Ascending aorta (tissue), 2 donors: ENCODE data around the gene CRY2. TPM values are rescaled to one million over a fixed set of nuclear protein-coding genes. Genes with fewer than 3 reads are reported as not detected.

Experiments
- DNase-seq, 2 donors: peaks; one replicate each; pipeline ENCODE4 v3.0.0-alpha.2; 2019; ENCODE audit warnings: low spot score in 2 of 2
- H3K27ac ChIP-seq, 2 donors: fragments of 200-600 bp; sonication (generic); one replicate each; pipeline ENCODE4 v1.5.1; 2016 to 2017; ENCODE audit warnings: mild to moderate bottlenecking in 1 of 2
- H3K27me3 ChIP-seq: fragments of 200-600 bp; sonication (generic); one replicate; pipeline ENCODE4 v1.5.1; 2017
- H3K36me3 ChIP-seq, 2 donors: fragments of 200-600 bp; sonication (generic); one replicate each; pipeline ENCODE4 v1.5.1; 2016
- H3K4me1 ChIP-seq, 2 donors: fragments of 200-600 bp; sonication (generic); one replicate each; pipeline ENCODE4 v1.5.1; 2016 to 2017; ENCODE audit warnings: mild to moderate bottlenecking in 1 of 2
- H3K4me3 ChIP-seq, 2 donors: fragments of 200-600 bp; sonication (generic); one replicate each; pipeline ENCODE4 v1.5.1; 2016 to 2017; ENCODE audit warnings: mild to moderate bottlenecking in 1 of 2
- H3K9me3 ChIP-seq, 2 donors: fragments of 200-600 bp; sonication (generic); one replicate each; pipeline ENCODE4 v1.5.1; 2016
- CTCF ChIP-seq, 3 experiments: fragments of 200-600 bp in 2 of 3; fragments of 450-650 bp in 1 of 3; sonication (generic) in 2 of 3; IDR thresholded peaks; one replicate each; pipeline ENCODE4 v1.5.1; 2016 to 2019; ENCODE audit warnings: antibody characterized with exemption in 3 of 3, mild to moderate bottlenecking in 1 of 3, moderate library complexity in 1 of 3
- intact Hi-C: fragments of 100-400 bp; cut with DNase I; formaldehyde crosslinking; loops from one replicate; pipeline ENCODE4 v1.15.1; 2023
- total RNA-seq: library from RNA; depleted of rRNA; stranded (reverse); fragments of >200 nt; gene quantifications from one replicate; pipeline ENCODE4 v1.1.0, GENCODE V29; 2016

The CRY2 gene
- total RNA-seq, 1 donor from 2014 or later: 29.6 TPM

GRCh38 chr11:45922425-45923082, 75.3 kb downstream of the CRY2 start, which contains the start of gene LARGE2:
TSS of gene LARGE2 (plus strand) at chr11:45922656. CDS start at chr11:45922883, 227 bp downstream.
- no peak for TF ChIP-seq CTCF (IDR thresholded peaks at IDR 0.05)
- Histone ChIP-seq H3K27ac (no peak within 1 kb of the TSS), H3K4me3 (peak within 1 kb of the TSS; percentile 52 to 57), H3K36me3 (no peaks in the 10 kb centered on the region), H3K9me3 (no peaks in the 10 kb centered on the region), H3K27me3 (peaks cover 17% of the 10 kb centered on the region), H3K4me1 (peaks cover 11 to 12% of the 10 kb centered on the region in 2 donors)
- DNase-seq: no peak
- intact Hi-C loops: no loop called here

DNA sequence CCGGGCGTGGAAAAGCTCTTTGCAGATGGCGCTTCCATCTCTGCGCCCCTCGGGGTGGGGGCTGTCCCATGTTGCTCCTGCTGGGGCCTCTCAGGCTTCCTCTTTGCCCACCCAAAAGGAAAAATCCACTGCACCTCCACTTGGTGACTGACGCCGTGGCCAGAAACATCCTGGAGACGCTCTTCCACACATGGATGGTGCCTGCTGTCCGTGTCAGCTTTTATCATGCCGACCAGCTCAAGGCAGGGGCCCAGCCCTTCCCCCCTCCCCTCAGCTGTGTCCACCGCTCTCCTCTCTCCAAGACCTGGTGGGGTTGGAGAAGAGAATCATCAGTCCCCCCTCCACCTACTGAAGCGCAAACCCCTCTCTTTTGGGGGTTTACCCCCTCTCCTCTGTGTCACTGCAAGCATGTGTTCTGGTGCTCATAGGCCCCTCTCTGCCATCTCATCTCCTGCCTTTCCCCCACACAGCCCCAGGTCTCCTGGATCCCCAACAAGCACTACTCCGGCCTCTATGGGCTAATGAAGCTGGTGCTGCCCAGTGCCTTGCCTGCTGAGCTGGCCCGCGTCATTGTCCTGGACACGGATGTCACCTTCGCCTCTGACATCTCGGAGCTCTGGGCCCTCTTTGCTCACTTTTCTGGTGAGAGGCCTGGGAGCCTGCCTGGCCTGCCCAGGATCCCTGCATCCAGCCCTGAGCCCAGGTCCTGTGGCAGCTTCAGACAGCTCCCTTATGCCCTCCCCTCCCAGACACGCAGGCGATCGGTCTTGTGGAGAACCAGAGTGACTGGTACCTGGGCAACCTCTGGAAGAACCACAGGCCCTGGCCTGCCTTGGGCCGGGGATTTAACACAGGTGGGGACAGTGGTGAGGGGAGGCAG, 77.0 kb downstream of the CRY2 start:
- intact Hi-C loops: no loop called here

GRCh38 chr11:45924927-45925326, 77.7 kb downstream of the CRY2 start:
- H3K4me3 ChIP-seq: no peak overlapping the region
- no peak for DNase-seq
- no peaks in the 10 kb centered on the region for H3K36me3 ChIP-seq
- no peaks in the 10 kb centered on the region for H3K9me3 ChIP-seq
- H3K27ac ChIP-seq: no peak overlapping the region
- H3K27me3 ChIP-seq: peaks cover 17% of the 10 kb centered on the region
- H3K4me1 ChIP-seq: peaks cover 11 to 12% of the 10 kb centered on the region in 2 donors
- TF ChIP-seq CTCF (IDR thresholded peaks at IDR 0.05): no peak
- intact Hi-C loops: no loop called here

More for the DNA sequence above, 77.0 kb downstream of the CRY2 start:
- peak in 1 of 2 donors; percentile 58 for DNase-seq
- Histone ChIP-seq H3K4me1 (peaks cover 11 to 12% of the 10 kb centered on the region in 2 donors), H3K9me3 (no peaks in the 10 kb centered on the region), H3K27me3 (peaks cover 17% of the 10 kb centered on the region), H3K4me3 (no peak overlapping the region), H3K27ac (no peak overlapping the region), H3K36me3 (no peaks in the 10 kb centered on the region)
- TF ChIP-seq CTCF (IDR thresholded peaks at IDR 0.05): no peak

DNA sequence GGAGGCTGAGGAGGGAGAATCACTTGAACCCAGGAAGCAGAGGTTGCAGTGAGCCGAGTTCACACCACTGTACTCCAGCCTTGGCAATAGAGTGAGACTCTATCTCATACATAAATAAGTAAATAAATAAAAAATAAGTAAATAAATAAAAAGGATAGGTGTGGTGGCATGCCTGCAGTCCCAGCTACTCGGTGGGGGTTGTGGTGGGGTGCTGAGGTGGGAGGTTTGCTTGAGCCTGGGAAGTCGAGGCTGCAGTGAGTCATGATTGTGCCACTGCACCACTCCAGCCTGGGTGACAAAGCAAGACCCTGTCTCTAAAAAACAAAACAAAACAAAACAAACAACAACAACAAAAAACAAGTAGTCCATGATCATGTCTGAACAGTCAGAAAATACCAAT, 78.3 kb downstream of the CRY2 start:
- intact Hi-C loops: no loop called here
- no peak for DNase-seq
- peaks cover 11 to 12% of the 10 kb centered on the region in 2 donors for H3K4me1 ChIP-seq
- no peaks in the 10 kb centered on the region for H3K9me3 ChIP-seq
- H3K27me3 ChIP-seq: peaks cover 17% of the 10 kb centered on the region
- no peak overlapping the region for H3K27ac ChIP-seq
- TF ChIP-seq CTCF (IDR thresholded peaks at IDR 0.05): no peak
- no peaks in the 10 kb centered on the region for H3K36me3 ChIP-seq
- H3K4me3 ChIP-seq: no peak overlapping the region

DNA sequence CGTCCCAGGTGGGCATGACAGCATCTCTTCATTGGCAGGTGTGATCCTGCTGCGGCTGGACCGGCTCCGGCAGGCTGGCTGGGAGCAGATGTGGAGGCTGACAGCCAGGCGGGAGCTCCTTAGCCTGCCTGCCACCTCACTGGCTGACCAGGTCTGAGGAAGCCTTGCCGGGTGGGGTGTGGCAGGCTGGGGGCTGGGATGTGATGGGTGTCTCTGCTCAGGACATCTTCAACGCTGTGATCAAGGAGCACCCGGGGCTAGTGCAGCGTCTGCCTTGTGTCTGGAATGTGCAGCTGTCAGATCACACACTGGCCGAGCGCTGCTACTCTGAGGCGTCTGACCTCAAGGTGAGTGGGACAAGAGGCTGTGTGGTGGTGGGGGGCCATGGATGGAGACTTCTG, 78.7 kb downstream of the CRY2 start:
- H3K27me3 ChIP-seq: peaks cover 17% of the 10 kb centered on the region
- H3K36me3 ChIP-seq: peaks cover 0 to under 1% of the 10 kb centered on the region in 2 donors
- intact Hi-C loops: no loop called here
- no peaks in the 10 kb centered on the region for H3K9me3 ChIP-seq
- peaks cover 11 to 12% of the 10 kb centered on the region in 2 donors for H3K4me1 ChIP-seq
- H3K4me3 ChIP-seq: no peak overlapping the region
- no peak for TF ChIP-seq CTCF (IDR thresholded peaks at IDR 0.05)
- no peak for DNase-seq
- H3K27ac ChIP-seq: no peak overlapping the region
